Left kidney (tissue), 2 donors: ENCODE data around the gene ARHGDIG. TPM values are rescaled to one million over a fixed set of nuclear protein-coding genes. Genes with fewer than 3 reads are reported as not detected.
"Not testable (repeated sequence)": the region's sequence is repeated elsewhere in the genome, so short reads cannot be mapped to it uniquely, and the experiment has no call there.

Experiments
- DNase-seq: peaks from one replicate; pipeline ENCODE4 v3.0.0-alpha.2; 2013
- polyA plus RNA-seq: library from polyadenylated mRNA; unstranded; fragments of 120-200 nt; gene quantifications from one replicate; pipeline ENCODE4 v1.2.1, GENCODE V29; 2013; ENCODE audit not compliant: insufficient read length

The ARHGDIG gene
- polyA plus RNA-seq, 1 donor, result 3.6 TPM

GRCh38 chr16:325375-326145 lies 45.2 kb downstream of the ARHGDIG start:
- DNase-seq, result no peak

DNA sequence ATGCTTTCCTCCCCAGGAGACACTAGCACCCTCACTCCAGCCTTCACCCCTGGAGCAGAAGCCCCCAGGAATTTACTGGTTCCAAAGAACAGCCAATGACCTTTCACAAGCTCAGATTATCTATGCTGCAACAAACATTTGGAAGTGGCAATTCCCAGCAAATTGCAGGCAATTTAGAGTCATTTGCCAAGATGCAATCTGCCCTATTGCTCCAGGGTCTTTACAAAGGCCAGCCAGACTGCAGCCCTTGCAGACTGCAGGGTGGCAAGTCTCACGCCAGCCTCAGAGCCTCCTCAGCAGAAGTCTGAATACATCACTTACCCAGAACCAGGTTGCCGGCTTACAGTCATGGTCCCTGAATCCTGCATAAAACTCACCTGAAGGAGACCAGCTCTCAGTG lies 50.4 kb downstream of the ARHGDIG start:
- no peak for DNase-seq

DNA sequence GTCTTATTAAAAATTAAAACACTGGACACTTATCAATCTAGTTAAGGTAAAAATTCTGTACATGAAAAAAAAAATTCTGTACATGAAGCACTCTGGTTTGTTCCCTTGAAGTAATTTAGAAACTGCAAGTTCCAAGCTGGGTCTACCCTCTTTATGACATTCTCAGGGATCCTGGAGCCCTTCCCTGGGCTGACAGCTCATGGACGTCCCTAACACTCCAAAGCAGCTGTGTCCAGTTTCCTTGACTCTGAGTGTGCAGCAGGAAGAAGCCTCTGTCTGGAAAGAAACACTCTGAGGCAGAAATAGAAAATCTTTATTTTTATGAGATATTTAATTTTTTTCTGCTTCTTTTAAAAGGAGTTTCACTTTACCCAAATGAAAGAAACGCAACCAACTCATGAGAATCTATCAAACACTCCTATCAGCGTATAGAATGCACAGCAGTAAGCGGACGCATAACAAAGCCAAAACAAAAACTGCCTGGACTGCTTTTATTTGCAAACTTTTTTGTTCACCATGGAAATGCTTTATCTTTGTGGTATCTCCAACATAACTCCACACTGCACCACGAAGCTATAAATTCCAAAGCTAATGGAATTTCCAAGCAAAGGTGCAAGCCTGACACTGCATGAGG lies 50.9 kb downstream of the ARHGDIG start:
- not testable (repeated sequence) for DNase-seq

Other genes starting within 250 kb of the ARHGDIG start
- gene POLR3K, start 227.0 kb upstream of the ARHGDIG start, polyA plus RNA-seq, result 14.3 TPM
- gene SNRNP25, start 226.8 kb upstream of the ARHGDIG start, polyA plus RNA-seq, result 40.6 TPM
- 26.3 TPM for gene RHBDF1, start 208.0 kb upstream of the ARHGDIG start, polyA plus RNA-seq
- 14.2 TPM for gene MPG, start 202.4 kb upstream of the ARHGDIG start, polyA plus RNA-seq
- gene NPRL3, start 141.9 kb upstream of the ARHGDIG start, polyA plus RNA-seq, result 33.5 TPM
- 0.30 TPM for gene HBZ, start 127.9 kb upstream of the ARHGDIG start, polyA plus RNA-seq
- 1.8 TPM for gene HBM, start 114.6 kb upstream of the ARHGDIG start, polyA plus RNA-seq
- gene HBA2, start 107.7 kb upstream of the ARHGDIG start, polyA plus RNA-seq, result 570 TPM
- gene HBA1, start 103.9 kb upstream of the ARHGDIG start, polyA plus RNA-seq, result 394 TPM
- gene HBQ1, start 100.1 kb upstream of the ARHGDIG start, polyA plus RNA-seq, result not detected
- 168 TPM for gene LUC7L, start 51.1 kb upstream of the ARHGDIG start, polyA plus RNA-seq
- 74.8 TPM for gene FAM234A, start 45.8 kb upstream of the ARHGDIG start, polyA plus RNA-seq
- 1.4 TPM for gene RGS11, start 4.6 kb upstream of the ARHGDIG start, polyA plus RNA-seq
- gene PDIA2, start 2.6 kb downstream of the ARHGDIG start, polyA plus RNA-seq, result 2.4 TPM
- gene AXIN1, start 72.1 kb downstream of the ARHGDIG start, polyA plus RNA-seq, result 14.7 TPM
- 52.8 TPM for gene MRPL28, start 89.9 kb downstream of the ARHGDIG start, polyA plus RNA-seq
- gene PGAP6, start 101.4 kb downstream of the ARHGDIG start, polyA plus RNA-seq, result 56.1 TPM
- gene NME4, start 116.6 kb downstream of the ARHGDIG start, polyA plus RNA-seq, result 106 TPM
- 20.1 TPM for gene DECR2, start 121.3 kb downstream of the ARHGDIG start, polyA plus RNA-seq
- 127 TPM for gene RAB11FIP3, start 145.1 kb downstream of the ARHGDIG start, polyA plus RNA-seq
- gene CAPN15, start 247.1 kb downstream of the ARHGDIG start, polyA plus RNA-seq, result 23.8 TPM